ENCODE measurements around the gene TBC1D10A.

DNA sequence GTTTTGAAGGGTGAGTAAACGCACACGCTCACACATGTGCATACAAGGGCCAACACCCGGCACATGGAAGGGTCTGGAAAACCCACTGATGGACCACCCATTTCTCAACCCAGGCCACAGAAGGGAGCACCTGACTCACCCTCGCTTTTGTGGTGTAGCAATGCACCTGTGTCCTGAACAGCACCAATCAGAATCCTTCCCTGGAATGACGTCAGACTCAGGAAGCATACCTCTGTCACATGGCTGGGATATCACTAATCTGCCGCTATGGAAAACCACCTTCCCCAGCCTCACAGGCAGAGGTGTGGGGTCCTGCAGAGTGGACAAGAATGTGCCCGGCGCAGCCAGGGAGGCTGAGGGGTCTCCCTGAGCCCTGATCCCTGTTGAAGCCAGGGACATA, 51.1 kb downstream of the TBC1D10A start:
- no peak for TF ChIP-seq POLR2A (IDR thresholded peaks at IDR 0.05)
- TF ChIP-seq, protein P1, sequence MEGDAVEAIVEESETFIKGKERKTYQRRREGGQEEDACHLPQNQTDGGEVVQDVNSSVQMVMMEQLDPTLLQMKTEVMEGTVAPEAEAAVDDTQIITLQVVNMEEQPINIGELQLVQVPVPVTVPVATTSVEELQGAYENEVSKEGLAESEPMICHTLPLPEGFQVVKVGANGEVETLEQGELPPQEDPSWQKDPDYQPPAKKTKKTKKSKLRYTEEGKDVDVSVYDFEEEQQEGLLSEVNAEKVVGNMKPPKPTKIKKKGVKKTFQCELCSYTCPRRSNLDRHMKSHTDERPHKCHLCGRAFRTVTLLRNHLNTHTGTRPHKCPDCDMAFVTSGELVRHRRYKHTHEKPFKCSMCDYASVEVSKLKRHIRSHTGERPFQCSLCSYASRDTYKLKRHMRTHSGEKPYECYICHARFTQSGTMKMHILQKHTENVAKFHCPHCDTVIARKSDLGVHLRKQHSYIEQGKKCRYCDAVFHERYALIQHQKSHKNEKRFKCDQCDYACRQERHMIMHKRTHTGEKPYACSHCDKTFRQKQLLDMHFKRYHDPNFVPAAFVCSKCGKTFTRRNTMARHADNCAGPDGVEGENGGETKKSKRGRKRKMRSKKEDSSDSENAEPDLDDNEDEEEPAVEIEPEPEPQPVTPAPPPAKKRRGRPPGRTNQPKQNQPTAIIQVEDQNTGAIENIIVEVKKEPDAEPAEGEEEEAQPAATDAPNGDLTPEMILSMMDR (IDR thresholded peaks at IDR 0.05), result no peak
- no peak for TF ChIP-seq EP300 (IDR thresholded peaks at IDR 0.05)

All from ovary (tissue), 3 donors.